CD4-positive, alpha-beta T cell treated with Interleukin-6 for 4 hours (primary cell): Measurements from ENCODE around the gene GPR55.
"Not testable (repeated sequence)": the region's sequence is repeated elsewhere in the genome, so short reads cannot be mapped to it uniquely, and the experiment has no call there.

Experiments used
- DNase-seq: peaks from one replicate; pipeline ENCODE4 v3.0.0-alpha.2; 2020; ENCODE audit warnings: mixed read lengths

The GPR55 gene

GRCh38 chr2:230950874-230951339, 25.9 kb upstream of the GPR55 start:
- no peak for DNase-seq

GRCh38 chr2:230949966-230950873, 25.2 kb upstream of the GPR55 start:
- no peak for DNase-seq

- DNase-seq, result no peak
These were observed 22.9 kb upstream of the GPR55 start for GRCh38 chr2:230947908-230948365.

GRCh38 chr2:230947235-230947576, 22.2 kb upstream of the GPR55 start:
- no peak for DNase-seq

- DNase-seq, result no peak
These were observed 21.6 kb upstream of the GPR55 start for GRCh38 chr2:230946429-230947234.

- no peak for DNase-seq
These were observed 19.8 kb upstream of the GPR55 start for GRCh38 chr2:230944757-230945372.

- no peak for DNase-seq
These were observed 19.1 kb upstream of the GPR55 start for GRCh38 chr2:230944123-230944653.

- no peak for DNase-seq
These were observed 18.2 kb upstream of the GPR55 start for GRCh38 chr2:230942920-230943896.

GRCh38 chr2:230942371-230942770, 17.3 kb upstream of the GPR55 start:
- no peak for DNase-seq

GRCh38 chr2:230941202-230942180, 16.4 kb upstream of the GPR55 start:
- no peak for DNase-seq

- no peak for DNase-seq
These were observed 15.4 kb upstream of the GPR55 start for GRCh38 chr2:230940471-230940815.

- no peak for DNase-seq
These were observed 14.8 kb upstream of the GPR55 start for GRCh38 chr2:230939691-230940470.

- no peak for DNase-seq
These were observed 14.1 kb upstream of the GPR55 start for GRCh38 chr2:230939066-230939591.

GRCh38 chr2:230938516-230939065, 13.5 kb upstream of the GPR55 start:
- DNase-seq, result no peak

- no peak for DNase-seq
These were observed 13.1 kb upstream of the GPR55 start for GRCh38 chr2:230938098-230938497.

GRCh38 chr2:230937362-230937761, 12.3 kb upstream of the GPR55 start:
- no peak for DNase-seq

- DNase-seq, result not testable (repeated sequence)
These were observed 11.2 kb upstream of the GPR55 start for GRCh38 chr2:230936243-230936642.

- no peak for DNase-seq
These were observed 10.0 kb upstream of the GPR55 start for GRCh38 chr2:230935130-230935430.
